ENCODE data around the gene CD52.

Gene CD52

DNA sequence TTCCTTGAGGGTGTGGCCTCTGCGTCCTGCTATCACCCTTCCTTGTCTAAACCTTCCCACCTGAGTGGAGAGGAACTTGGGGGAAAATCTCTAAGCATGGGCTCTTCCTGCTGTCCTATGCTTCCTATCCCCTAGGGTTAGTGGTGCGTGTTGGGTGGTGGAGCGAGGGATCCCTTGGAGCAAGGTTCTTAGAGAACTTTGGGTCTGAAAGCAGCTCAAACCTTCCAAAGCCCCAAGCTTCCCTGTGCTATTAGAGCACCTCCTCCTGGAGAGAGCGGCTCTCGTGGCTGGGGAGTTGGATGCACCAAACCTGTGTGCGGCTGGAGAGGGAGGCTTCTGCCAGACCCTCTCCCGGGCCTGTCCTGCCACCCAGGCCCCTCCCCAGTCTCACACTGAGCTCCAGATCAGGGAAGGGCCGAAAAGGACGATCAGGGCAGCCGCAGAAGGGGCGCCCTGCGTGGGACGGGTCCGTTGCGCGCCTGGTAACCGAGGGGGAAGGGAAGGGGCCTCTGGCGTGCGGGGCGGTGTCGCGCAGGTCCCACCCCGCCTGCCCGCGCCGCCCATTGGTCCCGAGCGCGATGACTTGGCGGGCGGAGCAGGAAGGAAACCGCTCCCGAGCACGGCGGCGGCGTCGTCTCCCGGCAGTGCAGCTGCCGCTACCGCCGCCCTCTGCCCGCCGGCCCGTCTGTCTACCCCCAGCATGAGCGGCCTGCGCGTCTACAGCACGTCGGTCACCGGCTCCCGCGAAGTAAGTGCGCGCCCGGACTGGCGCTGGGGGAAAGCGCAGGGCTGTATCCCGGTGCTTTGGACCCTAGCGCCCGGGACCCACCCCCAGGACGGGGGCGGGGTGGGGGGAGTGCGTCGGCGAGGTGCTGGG, 38.1 kb upstream of the CD52 start, which contains the start of gene SH3BGRL3 (continued):
- TF ChIP-seq, protein P1, sequence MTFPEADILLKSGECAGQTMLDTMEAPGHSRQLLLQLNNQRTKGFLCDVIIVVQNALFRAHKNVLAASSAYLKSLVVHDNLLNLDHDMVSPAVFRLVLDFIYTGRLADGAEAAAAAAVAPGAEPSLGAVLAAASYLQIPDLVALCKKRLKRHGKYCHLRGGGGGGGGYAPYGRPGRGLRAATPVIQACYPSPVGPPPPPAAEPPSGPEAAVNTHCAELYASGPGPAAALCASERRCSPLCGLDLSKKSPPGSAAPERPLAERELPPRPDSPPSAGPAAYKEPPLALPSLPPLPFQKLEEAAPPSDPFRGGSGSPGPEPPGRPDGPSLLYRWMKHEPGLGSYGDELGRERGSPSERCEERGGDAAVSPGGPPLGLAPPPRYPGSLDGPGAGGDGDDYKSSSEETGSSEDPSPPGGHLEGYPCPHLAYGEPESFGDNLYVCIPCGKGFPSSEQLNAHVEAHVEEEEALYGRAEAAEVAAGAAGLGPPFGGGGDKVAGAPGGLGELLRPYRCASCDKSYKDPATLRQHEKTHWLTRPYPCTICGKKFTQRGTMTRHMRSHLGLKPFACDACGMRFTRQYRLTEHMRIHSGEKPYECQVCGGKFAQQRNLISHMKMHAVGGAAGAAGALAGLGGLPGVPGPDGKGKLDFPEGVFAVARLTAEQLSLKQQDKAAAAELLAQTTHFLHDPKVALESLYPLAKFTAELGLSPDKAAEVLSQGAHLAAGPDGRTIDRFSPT (tag by site-specific recombination; IDR thresholded peaks at IDR 0.05), result peak; percentile 74; the same call in 1 of the 2 replicates
- TF ChIP-seq ZNF114 (tag by site-specific recombination; IDR thresholded peaks at IDR 0.05) (no peak), ZBTB1 (tag by site-specific recombination; IDR thresholded peaks at IDR 0.05) (0 out of 2 replicates have a peak, but pooled peaks have one; percentile 10), GLIS2 (tag by site-specific recombination; IDR thresholded peaks at IDR 0.05) (peak; percentile 89), ZEB2 (tag by site-specific recombination; IDR thresholded peaks at IDR 0.05) (peak; percentile 54; the same call in 1 of the 2 replicates), ZIC2 (tag by site-specific recombination; IDR thresholded peaks at IDR 0.05) (peak; percentile 37), ZNF558 (tag by site-specific recombination; IDR thresholded peaks at IDR 0.05) (no peak), ZNF48 (tag by site-specific recombination; IDR thresholded peaks at IDR 0.05) (no peak), ZNF24 (tag by site-specific recombination; IDR thresholded peaks at IDR 0.05) (no peak; the same call in 1 of the 2 replicates), ZNF791 (tag by site-specific recombination; IDR thresholded peaks at IDR 0.05) (no peak), KLF10 (tag by site-specific recombination; IDR thresholded peaks at IDR 0.05) (peak; percentile 88), BCL11B (tag by site-specific recombination; IDR thresholded peaks at IDR 0.05; ENCODE audit: low read depth) (0 out of 2 replicates have a peak, but pooled peaks have one; percentile 25), ZBTB48 (tag by site-specific recombination; IDR thresholded peaks at IDR 0.05) (0 out of 2 replicates have a peak, but pooled peaks have one; percentile 60), ZNF600 (tag by site-specific recombination; IDR thresholded peaks at IDR 0.05) (peak; percentile 98), ZNF311 (tag by site-specific recombination; IDR thresholded peaks at IDR 0.05; ENCODE audit: borderline replicate concordance) (no peak), ZNF510 (tag by site-specific recombination; IDR thresholded peaks at IDR 0.05; ENCODE audit: insufficient replicate concordance) (no peak), OSR2 (tag by site-specific recombination; IDR thresholded peaks at IDR 0.05) (peak; percentile 74), SP7 (tag by site-specific recombination; IDR thresholded peaks at IDR 0.05) (peak; percentile 61), ZNF610 (tag by site-specific recombination; IDR thresholded peaks at IDR 0.05; ENCODE audit: borderline replicate concordance) (peak; percentile 74), ZXDB (tag by site-specific recombination; IDR thresholded peaks at IDR 0.05) (peak; percentile 80; the same call in 1 of the 2 replicates), ZBTB21 (tag by site-specific recombination; IDR thresholded peaks at IDR 0.05) (no peak), GFI1B (tag by site-specific recombination; IDR thresholded peaks at IDR 0.05) (no peak)
- TF ChIP-seq, protein P2, sequence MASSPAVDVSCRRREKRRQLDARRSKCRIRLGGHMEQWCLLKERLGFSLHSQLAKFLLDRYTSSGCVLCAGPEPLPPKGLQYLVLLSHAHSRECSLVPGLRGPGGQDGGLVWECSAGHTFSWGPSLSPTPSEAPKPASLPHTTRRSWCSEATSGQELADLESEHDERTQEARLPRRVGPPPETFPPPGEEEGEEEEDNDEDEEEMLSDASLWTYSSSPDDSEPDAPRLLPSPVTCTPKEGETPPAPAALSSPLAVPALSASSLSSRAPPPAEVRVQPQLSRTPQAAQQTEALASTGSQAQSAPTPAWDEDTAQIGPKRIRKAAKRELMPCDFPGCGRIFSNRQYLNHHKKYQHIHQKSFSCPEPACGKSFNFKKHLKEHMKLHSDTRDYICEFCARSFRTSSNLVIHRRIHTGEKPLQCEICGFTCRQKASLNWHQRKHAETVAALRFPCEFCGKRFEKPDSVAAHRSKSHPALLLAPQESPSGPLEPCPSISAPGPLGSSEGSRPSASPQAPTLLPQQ (tag by site-specific recombination; IDR thresholded peaks at IDR 0.05), result peak; percentile 93
- TF ChIP-seq, protein P3, sequence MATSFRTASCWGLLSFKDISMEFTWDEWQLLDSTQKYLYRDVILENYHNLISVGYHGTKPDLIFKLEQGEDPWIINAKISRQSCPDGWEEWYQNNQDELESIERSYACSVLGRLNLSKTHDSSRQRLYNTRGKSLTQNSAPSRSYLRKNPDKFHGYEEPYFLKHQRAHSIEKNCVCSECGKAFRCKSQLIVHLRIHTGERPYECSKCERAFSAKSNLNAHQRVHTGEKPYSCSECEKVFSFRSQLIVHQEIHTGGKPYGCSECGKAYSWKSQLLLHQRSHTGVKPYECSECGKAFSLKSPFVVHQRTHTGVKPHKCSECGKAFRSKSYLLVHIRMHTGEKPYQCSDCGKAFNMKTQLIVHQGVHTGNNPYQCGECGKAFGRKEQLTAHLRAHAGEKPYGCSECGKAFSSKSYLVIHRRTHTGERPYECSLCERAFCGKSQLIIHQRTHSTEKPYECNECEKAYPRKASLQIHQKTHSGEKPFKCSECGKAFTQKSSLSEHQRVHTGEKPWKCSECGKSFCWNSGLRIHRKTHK (tag by site-specific recombination; IDR thresholded peaks at IDR 0.05), result no peak
- TF ChIP-seq, protein P4, sequence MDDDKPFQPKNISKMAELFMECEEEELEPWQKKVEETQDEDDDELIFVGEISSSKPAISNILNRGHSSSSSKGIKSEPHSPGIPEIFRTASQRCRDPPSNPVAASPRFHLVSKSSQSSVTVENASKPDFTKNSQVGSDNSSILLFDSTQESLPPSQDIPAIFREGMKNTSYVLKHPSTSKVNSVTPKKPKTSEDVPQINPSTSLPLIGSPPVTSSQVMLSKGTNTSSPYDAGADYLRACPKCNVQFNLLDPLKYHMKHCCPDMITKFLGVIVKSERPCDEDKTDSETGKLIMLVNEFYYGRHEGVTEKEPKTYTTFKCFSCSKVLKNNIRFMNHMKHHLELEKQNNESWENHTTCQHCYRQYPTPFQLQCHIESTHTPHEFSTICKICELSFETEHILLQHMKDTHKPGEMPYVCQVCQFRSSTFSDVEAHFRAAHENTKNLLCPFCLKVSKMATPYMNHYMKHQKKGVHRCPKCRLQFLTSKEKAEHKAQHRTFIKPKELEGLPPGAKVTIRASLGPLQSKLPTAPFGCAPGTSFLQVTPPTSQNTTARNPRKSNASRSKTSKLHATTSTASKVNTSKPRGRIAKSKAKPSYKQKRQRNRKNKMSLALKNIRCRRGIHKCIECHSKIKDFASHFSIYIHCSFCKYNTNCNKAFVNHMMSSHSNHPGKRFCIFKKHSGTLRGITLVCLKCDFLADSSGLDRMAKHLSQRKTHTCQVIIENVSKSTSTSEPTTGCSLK (tag by site-specific recombination; IDR thresholded peaks at IDR 0.05), result no peak
- TF ChIP-seq, protein P5, sequence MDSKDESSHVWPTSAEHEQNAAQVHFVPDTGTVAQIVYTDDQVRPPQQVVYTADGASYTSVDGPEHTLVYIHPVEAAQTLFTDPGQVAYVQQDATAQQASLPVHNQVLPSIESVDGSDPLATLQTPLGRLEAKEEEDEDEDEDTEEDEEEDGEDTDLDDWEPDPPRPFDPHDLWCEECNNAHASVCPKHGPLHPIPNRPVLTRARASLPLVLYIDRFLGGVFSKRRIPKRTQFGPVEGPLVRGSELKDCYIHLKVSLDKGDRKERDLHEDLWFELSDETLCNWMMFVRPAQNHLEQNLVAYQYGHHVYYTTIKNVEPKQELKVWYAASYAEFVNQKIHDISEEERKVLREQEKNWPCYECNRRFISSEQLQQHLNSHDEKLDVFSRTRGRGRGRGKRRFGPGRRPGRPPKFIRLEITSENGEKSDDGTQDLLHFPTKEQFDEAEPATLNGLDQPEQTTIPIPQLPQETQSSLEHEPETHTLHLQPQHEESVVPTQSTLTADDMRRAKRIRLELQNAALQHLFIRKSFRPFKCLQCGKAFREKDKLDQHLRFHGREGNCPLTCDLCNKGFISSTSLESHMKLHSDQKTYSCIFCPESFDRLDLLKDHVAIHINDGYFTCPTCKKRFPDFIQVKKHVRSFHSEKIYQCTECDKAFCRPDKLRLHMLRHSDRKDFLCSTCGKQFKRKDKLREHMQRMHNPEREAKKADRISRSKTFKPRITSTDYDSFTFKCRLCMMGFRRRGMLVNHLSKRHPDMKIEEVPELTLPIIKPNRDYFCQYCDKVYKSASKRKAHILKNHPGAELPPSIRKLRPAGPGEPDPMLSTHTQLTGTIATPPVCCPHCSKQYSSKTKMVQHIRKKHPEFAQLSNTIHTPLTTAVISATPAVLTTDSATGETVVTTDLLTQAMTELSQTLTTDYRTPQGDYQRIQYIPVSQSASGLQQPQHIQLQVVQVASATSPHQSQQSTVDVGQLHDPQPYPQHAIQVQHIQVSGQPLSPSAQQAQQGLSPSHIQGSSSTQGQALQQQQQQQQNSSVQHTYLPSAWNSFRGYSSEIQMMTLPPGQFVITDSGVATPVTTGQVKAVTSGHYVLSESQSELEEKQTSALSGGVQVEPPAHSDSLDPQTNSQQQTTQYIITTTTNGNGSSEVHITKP (tag by site-specific recombination; IDR thresholded peaks at IDR 0.05), result 0 out of 2 replicates have a peak, but pooled peaks have one; percentile 33
- TF ChIP-seq, protein P6, sequence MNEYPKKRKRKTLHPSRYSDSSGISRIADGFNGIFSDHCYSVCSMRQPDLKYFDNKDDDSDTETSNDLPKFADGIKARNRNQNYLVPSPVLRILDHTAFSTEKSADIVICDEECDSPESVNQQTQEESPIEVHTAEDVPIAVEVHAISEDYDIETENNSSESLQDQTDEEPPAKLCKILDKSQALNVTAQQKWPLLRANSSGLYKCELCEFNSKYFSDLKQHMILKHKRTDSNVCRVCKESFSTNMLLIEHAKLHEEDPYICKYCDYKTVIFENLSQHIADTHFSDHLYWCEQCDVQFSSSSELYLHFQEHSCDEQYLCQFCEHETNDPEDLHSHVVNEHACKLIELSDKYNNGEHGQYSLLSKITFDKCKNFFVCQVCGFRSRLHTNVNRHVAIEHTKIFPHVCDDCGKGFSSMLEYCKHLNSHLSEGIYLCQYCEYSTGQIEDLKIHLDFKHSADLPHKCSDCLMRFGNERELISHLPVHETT (tag by site-specific recombination; IDR thresholded peaks at IDR 0.05), result no peak

Measured in HEK293 (cell line).